Brain microvascular endothelial cell (primary cell): Measurements from ENCODE around the gene LPCAT3.

Source experiments
- DNase-seq: peaks from one replicate; pipeline ENCODE4 v3.0.0-alpha.2; 2020
- H3K27ac ChIP-seq: fragments of 250-450 bp; sonication (Bioruptor Pico); 2 replicates; pipeline ENCODE4 v1.5.1; 2020; ENCODE audit warnings: mild to moderate bottlenecking, moderate library complexity
- H3K27me3 ChIP-seq: fragments of 250-450 bp; sonication (Bioruptor Pico); replicated peaks from 2 replicates; pipeline ENCODE4 v1.5.1; 2020; ENCODE audit warnings: mild to moderate bottlenecking
- H3K36me3 ChIP-seq: fragments of 250-450 bp; sonication (Bioruptor Pico); replicated peaks from 2 replicates; pipeline ENCODE4 v1.5.1; 2020; ENCODE audit warnings: mild to moderate bottlenecking
- H3K4me3 ChIP-seq: 2 replicates; pipeline ENCODE4 v1.5.1; 2011; ENCODE audit warnings: low read depth, mild to moderate bottlenecking, control low read depth, low read length, moderate library complexity
- CTCF ChIP-seq: IDR thresholded peaks from 2 replicates; pipeline ENCODE4 v1.5.1; 2011; ENCODE audit warnings: low read depth, mild to moderate bottlenecking, moderate library complexity, low read length, control low read depth, inconsistent platforms; ENCODE audit errors: missing control alignments
- in situ Hi-C: cut with HindIII; loops from 2 replicates; pipeline ENCODE4 v1.10.0; 2017; ENCODE audit warnings: low sequenced_read_pairs, low pct_ligation_motif_present

Gene LPCAT3

GRCh38 chr12:7008864-7009263 lies 9.4 kb downstream of the LPCAT3 start:
- in situ Hi-C loops, result no loop called here
- Histone ChIP-seq H3K27ac (no peak overlapping the region), H3K4me3 (no peak overlapping the region), H3K36me3 (no peaks in the 10 kb centered on the region), H3K27me3 (no peaks in the 10 kb centered on the region)
- DNase-seq, result no peak
- TF ChIP-seq CTCF, result no peak

GRCh38 chr12:7006639-7007038 lies 11.6 kb downstream of the LPCAT3 start:
- in situ Hi-C loops, result no loop called here
- no peaks in the 10 kb centered on the region for H3K36me3 ChIP-seq
- TF ChIP-seq CTCF, result no peak
- DNase-seq, result no peak
- no peaks in the 10 kb centered on the region for H3K27me3 ChIP-seq
- no peak overlapping the region for H3K27ac ChIP-seq
- no peak overlapping the region for H3K4me3 ChIP-seq

GRCh38 chr12:7005311-7005710 lies 13.0 kb downstream of the LPCAT3 start:
- in situ Hi-C loops, result no loop called here
- no peak for DNase-seq
- H3K4me3 ChIP-seq, result no peak overlapping the region
- no peaks in the 10 kb centered on the region for H3K27me3 ChIP-seq
- no peak for TF ChIP-seq CTCF
- no peak overlapping the region for H3K27ac ChIP-seq
- H3K36me3 ChIP-seq, result no peaks in the 10 kb centered on the region

- H3K4me3 ChIP-seq, result no peak overlapping the region
- no peaks in the 10 kb centered on the region for H3K27me3 ChIP-seq
- no peak for TF ChIP-seq CTCF
- in situ Hi-C loops, result no loop called here
- no peak for DNase-seq
- no peak overlapping the region for H3K27ac ChIP-seq
- H3K36me3 ChIP-seq, result no peaks in the 10 kb centered on the region
These were observed 13.4 kb downstream of the LPCAT3 start for GRCh38 chr12:7004840-7005239.

- Histone ChIP-seq H3K36me3 (no peaks in the 10 kb centered on the region), H3K4me3 (no peak overlapping the region), H3K27ac (no peak overlapping the region), H3K27me3 (no peaks in the 10 kb centered on the region)
- DNase-seq, result no peak
- in situ Hi-C loops, result no loop called here
- no peak for TF ChIP-seq CTCF
These were observed 13.9 kb downstream of the LPCAT3 start for GRCh38 chr12:7004287-7004803.

GRCh38 chr12:7001921-7002591 lies 16.2 kb downstream of the LPCAT3 start:
- no peak for TF ChIP-seq CTCF
- H3K4me3 ChIP-seq, result no peak overlapping the region
- H3K27me3 ChIP-seq, result no peaks in the 10 kb centered on the region
- DNase-seq, result no peak
- no peak overlapping the region for H3K27ac ChIP-seq
- H3K36me3 ChIP-seq, result no peaks in the 10 kb centered on the region
- in situ Hi-C loops, result no loop called here
